NCI-H2196 (cell line): ENCODE data around the gene FLYWCH1.
"Not testable (repeated sequence)": the region's sequence is repeated elsewhere in the genome, so short reads cannot be mapped to it uniquely, and the experiment has no call there.

Source experiments
- DNase-seq: peaks from one replicate; lab custom pipeline; 2025; ENCODE audit not compliant: unreplicated experiment; lab: John Stamatoyannopoulos, UW

The FLYWCH1 gene

DNA sequence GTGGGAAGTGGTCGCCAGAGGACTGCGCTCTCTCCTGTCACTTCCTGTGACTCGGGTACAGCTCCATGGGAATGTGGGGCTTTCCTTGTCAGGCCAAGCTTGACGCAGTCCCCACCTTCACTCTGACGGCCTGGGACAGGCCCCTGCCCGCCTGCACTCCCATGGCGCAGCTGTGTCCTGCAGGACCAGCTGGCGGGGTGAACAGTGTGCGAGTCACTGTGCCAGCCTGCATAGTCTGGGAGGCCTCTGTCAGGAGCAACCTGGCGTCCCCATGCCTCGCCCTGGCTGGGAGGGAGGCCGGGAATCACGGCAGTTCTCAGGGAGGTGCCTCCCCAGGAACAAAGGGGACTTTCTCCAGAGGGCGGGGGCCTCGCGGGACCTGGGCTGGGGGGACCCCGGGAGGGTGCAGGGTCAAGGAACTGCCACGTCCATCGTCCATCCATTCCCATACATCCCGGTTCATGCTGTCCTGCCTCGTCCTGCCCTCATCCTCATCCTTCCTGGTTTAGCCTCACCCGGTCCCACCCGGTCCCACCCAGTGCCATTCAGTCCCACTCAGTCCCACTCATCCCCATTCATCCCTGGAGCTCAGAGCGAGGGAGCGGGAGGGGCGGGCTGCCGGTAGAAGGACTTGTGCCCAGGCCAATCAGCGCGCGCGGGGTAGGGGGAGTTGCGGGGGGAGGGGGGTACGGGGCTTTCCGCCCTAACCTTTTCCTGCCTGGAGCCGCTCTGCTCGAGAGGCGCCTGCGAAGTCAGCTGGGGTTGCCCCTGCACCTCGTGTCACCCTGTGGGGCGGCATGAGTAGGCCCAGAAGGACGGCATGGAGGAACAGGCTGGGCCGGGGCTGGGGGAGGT, 13.4 kb downstream of the FLYWCH1 start:
- DNase-seq, result no peak

DNA sequence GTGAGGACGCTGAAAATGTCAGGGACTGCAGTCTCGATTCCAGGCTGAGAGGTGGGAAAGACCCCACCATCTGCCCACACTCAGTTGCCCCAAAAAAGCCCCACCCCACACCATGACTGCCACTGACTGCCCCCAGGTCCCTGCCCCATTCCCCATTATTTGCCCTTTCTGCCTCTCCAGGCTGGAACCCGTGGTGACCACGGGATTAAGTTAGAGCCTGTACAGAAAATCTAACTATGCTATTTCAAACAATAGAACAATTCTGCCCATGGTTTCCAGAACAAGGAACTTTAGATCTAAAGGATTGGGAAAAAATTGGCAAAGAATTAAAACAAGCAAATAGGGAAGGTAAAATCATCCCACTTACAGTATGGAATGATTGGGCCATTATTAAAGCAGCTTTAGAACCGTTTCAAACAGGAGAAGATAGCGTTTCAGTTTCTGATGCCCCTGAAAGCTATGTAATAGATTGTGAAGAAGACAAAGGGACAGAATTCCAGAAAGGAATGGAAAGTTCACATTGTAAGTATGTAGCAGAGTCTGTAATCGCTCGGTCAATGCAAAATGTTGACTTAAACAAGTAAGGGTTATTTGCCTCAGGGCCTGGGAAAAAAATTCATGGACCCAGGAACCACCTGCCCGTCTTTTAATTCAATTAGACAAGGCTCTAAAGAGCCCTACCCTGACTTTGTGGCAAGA, 14.4 kb downstream of the FLYWCH1 start:
- DNase-seq, result no peak

DNA sequence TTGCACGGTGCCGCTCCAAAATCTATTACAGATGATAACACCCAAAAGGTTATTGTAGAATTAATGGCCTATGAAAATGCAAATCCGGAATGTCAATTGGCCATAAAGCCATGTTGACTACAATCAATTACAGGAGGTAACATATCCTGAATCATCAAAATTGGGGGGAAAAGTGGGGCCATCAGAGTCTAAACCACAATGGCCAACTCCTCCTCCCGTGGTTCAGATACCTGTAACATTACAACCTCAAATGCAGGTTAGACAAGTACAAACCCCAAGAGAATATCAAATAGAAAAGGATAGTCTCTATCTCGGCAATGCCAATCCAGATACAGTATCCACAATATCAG, 14.9 kb downstream of the FLYWCH1 start:
- DNase-seq, result no peak

DNA sequence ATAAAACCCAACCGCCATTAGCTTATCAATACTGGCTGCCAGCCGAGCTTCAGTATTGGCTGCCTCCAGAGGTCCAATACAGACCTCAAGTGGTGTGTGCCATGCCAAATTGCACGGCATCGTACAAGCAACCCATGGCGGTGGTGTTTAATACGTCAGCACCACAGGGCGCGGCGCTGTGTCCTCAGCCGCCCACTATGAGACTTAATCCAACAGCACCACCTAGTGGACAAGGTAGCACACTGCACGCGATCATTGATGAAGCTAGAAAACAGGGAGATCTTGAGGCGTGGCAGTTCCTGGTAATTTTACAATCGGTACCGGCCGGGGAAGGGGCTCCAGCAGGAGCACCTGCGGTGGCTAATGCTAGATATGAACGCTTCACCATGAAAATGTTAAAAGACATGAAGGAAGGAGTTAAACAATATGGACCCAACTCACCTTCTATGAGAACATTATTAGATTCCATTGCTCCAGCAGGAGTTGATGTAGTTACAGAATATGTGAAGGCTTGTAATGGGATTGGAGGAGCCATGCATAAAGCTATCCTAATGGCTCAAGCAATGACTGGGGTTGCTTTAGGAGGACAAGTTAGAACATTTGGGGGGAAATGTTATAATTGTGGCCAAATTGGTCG, 15.4 kb downstream of the FLYWCH1 start:
- DNase-seq, result peak; percentile 93

DNA sequence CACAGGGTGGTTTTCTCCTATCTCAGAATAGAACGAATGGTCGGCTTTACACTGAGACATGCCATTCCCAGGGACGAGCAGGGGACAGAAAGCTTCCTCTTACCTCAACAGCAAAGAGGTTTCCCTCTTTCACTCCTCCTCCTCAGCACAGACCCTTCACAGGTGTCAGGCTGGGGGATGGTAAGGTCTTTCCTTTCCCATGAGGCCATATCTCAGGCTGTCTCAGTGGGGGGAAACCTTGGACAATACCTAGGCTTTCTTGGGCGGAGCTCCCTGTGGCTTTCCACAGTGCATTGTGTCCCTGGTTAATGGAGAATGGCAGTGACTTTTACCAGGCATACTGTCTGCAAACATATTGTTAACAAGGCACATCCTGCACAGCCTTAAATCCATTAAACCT, 16.4 kb downstream of the FLYWCH1 start:
- not testable (repeated sequence) for DNase-seq

GRCh38 chr16:2928796-2929195, 17.1 kb downstream of the FLYWCH1 start:
- no peak for DNase-seq

DNA sequence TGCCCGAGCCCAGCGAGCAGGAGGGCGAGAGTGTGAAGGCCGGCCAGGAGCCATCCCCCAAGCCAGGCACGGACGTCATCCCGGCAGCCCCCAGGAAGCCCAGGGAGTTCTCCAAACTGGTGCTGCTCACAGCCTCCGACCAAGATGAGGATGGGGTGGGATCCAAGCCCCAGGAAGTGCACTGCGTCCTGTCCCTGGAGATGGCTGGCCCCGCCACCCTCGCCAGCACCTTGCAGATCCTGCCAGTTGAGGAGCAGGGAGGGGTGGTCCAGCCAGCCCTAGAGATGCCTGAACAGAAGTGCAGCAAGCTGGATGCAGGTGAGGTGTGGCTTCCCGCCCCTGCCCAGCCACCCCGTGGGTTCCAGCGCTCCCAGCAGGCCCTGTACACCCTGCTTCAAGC, 18.0 kb downstream of the FLYWCH1 start:
- no peak for DNase-seq

GRCh38 chr16:2930236-2930635, 18.5 kb downstream of the FLYWCH1 start:
- no peak for DNase-seq

- not testable (repeated sequence) for DNase-seq
Measured at GRCh38 chr16:2931231-2931914, 19.6 kb downstream of the FLYWCH1 start.

DNA sequence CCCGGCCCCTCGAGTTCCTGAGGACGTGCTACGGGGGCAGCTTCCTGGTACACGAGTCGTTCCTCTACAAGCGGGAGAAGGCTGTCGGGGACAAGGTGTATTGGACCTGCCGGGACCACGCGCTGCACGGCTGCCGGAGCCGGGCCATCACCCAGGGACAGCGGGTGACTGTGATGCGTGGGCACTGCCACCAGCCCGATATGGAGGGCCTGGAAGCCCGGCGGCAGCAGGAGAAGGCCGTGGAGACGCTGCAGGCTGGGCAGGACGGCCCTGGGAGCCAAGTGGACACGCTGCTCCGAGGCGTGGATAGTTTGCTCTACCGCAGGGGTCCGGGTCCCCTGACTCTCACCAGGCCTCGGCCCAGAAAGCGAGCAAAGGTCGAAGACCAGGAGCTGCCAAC, 21.4 kb downstream of the FLYWCH1 start:
- no peak for DNase-seq

GRCh38 chr16:2933701-2934100, 22.0 kb downstream of the FLYWCH1 start:
- no peak for DNase-seq

- DNase-seq, result no peak
Measured at GRCh38 chr16:2934450-2934849, 22.7 kb downstream of the FLYWCH1 start.

- no peak for DNase-seq
Measured at GRCh38 chr16:2936436-2937011, 24.8 kb downstream of the FLYWCH1 start.

GRCh38 chr16:2937170-2937569, 25.4 kb downstream of the FLYWCH1 start:
- DNase-seq, result no peak

DNA sequence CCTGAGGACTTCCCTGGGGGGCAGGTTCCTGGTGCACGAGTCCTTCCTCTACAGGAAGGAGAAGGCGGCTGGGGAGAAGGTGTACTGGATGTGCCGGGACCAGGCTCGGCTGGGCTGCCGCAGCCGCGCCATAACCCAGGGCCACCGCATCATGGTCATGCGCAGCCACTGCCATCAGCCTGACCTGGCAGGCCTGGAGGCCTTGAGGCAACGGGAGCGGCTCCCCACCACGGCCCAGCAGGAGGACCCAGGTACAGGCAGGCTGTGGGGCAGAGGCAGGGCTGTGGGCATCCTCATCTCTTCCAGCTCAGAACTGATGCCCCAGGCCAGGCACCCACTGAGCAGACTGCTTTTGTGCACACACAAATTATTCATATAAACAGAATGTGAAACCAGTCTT, 26.5 kb downstream of the FLYWCH1 start:
- DNase-seq, result no peak

GRCh38 chr16:2939968-2940367, 28.2 kb downstream of the FLYWCH1 start:
- no peak for DNase-seq

DNA sequence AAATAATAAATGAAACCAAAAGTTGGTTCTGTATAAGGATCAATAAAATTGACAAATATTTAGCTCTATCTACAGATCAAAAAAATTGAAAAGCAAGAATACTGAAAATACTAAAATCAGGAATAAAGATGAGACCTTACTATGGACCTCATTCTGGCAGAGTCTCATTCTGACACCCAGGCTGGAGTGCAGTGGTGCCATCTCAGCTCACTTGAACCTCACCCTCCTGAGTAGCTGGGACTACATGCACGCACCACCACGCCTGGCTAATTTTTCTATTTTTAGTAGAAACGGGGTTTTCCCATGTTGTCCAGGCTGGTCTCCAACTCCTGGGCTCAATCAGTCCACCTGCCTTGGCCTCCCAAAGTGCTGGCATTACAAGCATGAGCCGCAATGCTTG, 30.3 kb downstream of the FLYWCH1 start:
- no peak for DNase-seq

- DNase-seq, result not testable (repeated sequence)
Measured at GRCh38 chr16:2943716-2944115, 32.0 kb downstream of the FLYWCH1 start.

DNA sequence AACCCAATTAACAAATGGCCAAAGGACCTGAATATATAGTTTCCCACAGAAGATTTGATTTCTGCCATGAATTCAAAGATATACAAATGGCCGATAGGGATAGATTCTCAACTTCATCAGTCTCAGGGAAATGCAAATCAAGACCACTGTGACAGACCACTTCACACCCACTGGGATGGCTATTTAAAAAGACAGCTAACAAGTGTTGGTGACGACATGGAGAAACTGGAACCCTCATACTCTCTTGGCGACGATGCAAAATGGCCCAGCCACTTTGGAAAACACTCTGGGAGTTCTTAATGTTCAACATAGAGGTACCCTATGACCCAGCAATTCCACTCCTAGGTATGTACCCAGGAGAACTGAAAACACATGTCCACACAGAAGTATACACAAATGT, 34.9 kb downstream of the FLYWCH1 start:
- no peak for DNase-seq

DNA sequence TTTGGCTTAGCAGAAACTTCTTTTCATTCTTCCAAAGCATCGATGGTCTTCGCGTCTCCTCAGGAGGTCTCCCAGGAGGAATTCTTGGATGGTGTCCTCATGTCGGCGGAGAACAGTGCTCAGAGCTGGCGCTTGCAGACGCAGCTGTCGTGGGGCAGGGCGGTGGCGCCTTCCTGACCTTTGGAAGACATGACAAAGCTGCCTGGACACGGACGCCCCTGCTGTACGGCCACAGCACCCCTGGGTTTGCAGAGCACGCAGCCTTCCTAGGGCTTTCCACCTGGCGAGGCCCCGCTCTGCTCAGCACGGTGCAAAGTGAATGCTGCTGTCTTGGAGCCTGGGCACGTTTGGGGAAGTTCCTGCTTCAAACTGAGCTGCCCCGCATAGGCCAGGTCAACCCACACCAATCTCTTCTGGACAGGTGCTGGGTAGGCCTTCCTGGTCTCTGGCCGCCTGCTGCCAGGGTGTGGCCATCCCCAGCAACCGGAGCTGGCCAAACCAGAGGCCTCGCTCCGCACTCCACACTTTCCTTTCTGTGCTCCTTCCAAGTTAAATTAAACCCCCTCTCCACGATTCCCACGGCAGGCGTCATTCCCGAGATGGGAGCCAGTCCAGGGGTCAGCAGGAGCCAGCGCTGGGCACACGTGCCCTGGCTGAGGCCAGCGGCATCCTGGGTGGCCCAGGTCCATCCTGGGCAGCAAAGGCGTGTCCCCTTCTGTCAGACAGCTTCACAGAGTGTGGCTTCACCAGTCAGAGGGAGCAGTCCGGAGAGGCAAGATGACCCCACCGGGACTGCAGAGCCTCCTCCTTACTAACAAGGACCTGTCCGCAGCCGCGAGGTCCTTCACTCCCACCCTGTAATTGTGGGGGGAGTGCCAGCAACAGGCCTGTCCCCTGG, 37.3 kb downstream of the FLYWCH1 start:
- no peak for DNase-seq
